GM10248 (cell line): Measurements from ENCODE around the gene SLAMF8.

Experiments
- CTCF ChIA-PET: fragments of 300-600 bp; sonication (Branson Sonifier 250); formaldehyde crosslinking; extraction: SDS; loops from one replicate; lab custom pipeline; 2021; ENCODE audit warnings: antibody characterized with exemption; lab: Yijun Ruan, JAX
- POLR2A ChIA-PET: fragments of 350-650 bp; sonication (Branson Sonifier 250); formaldehyde crosslinking; extraction: SDS; loops from one replicate; lab custom pipeline; 2020; ENCODE audit warnings: antibody characterized with exemption; lab: Yijun Ruan, JAX
- DNase-seq: peaks from one replicate; pipeline ENCODE4 v3.0.0; 2012; ENCODE audit errors: extremely low spot score
- CTCF ChIP-seq: IDR thresholded peaks from 2 replicates; pipeline ENCODE4 v1.5.1; 2012; ENCODE audit warnings: mild to moderate bottlenecking, low read depth; ENCODE audit errors: extremely low read depth, missing control alignments, control extremely low read depth

Gene SLAMF8

GRCh38 chr1:159804924-159805323, 21.7 kb upstream of the SLAMF8 start:
- ChIA-PET POLR2A (no interaction called here), CTCF (interaction anchor here (0.8 to 12.4 kb wide), 8 partner anchors 9 to 202 kb away, joined by 3 to 302 read pairs (median 4); partner anchors contain the start of gene DUSP23)
- no peak for TF ChIP-seq CTCF
- DNase-seq, result no peak

GRCh38 chr1:159815926-159816325, 10.7 kb upstream of the SLAMF8 start:
- ChIA-PET POLR2A (no interaction called here), CTCF (interaction anchor here (0.7 to 2.3 kb wide), 5 partner anchors 14 to 191 kb away, joined by 3 to 5 read pairs (median 3); partner anchors contain the start of gene FCRL6)
- no peak for TF ChIP-seq CTCF
- no peak for DNase-seq

- DNase-seq, result no peak
- POLR2A ChIA-PET, result no interaction called here
- TF ChIP-seq CTCF, result no peak
- CTCF ChIA-PET, result interaction anchor here (0.7 to 2.3 kb wide), 3 partner anchors 16 to 191 kb away, joined by 3 to 5 read pairs (median 3); partner anchors contain the start of gene FCRL6
Observed at GRCh38 chr1:159817276-159818041, 9.2 kb upstream of the SLAMF8 start.

GRCh38 chr1:159821171-159821867, 5.4 kb upstream of the SLAMF8 start:
- DNase-seq, result no peak
- ChIA-PET CTCF (interaction anchor here (1.3 to 1.9 kb wide), 2 partner anchors 22 to 186 kb away, joined by 5 to 7 read pairs; no protein-coding TSS in a partner anchor), POLR2A (no interaction called here)
- TF ChIP-seq CTCF, result no peak

GRCh38 chr1:159823406-159823805, 3.3 kb upstream of the SLAMF8 start:
- POLR2A ChIA-PET, result no interaction called here
- no peak for TF ChIP-seq CTCF
- CTCF ChIA-PET, result interaction anchor here (1.2 to 1.5 kb wide), 3 partner anchors 9 to 17 kb away, joined by 3 read pairs; no protein-coding TSS in a partner anchor
- DNase-seq, result no peak

- DNase-seq, result no peak
- no peak for TF ChIP-seq CTCF
- CTCF ChIA-PET, result interaction anchor here (1.0 to 1.5 kb wide), 3 partner anchors 14 to 110 kb away, joined by 3 read pairs; partner anchors contain the start of gene DUSP23
- POLR2A ChIA-PET, result no interaction called here
Observed at GRCh38 chr1:159825564-159825963, 1.1 kb upstream of the SLAMF8 start.
